GM12878 (cell line): ENCODE measurements around the gene PRDM16. TPM values are rescaled to one million over a fixed set of nuclear protein-coding genes. Genes with fewer than 3 reads are reported as not detected.

Source experiments
- ATAC-seq: fragments of 200-7000 bp; cut with Tn5 transposase; 3 replicates; pipeline ENCODE4 v1.9.1; 2020; ENCODE audit warnings: mild to moderate bottlenecking, moderate library complexity
- BruUV-seq: library from RNA; stranded (reverse); fragments of 400-500 nt; replicated peaks from 2 replicates; lab custom pipeline; 2021; lab: Mats Ljungman, UMichigan
- CTCF ChIA-PET: fragments of 300-600 bp; sonication (Branson Sonifier 250); formaldehyde crosslinking; extraction: SDS; loops from one replicate; lab custom pipeline; 2021; ENCODE audit warnings: inconsistent platforms; lab: Yijun Ruan, JAX
- POLR2A ChIA-PET: fragments of 350-600 bp; formaldehyde crosslinking; extraction: SDS; loops from one replicate; lab custom pipeline; 2021; ENCODE audit warnings: inconsistent platforms; lab: Charles Lee
- RAD21 ChIA-PET: fragments of 300-600 bp; sonication (Branson Sonifier 250); formaldehyde crosslinking; loops from one replicate; lab custom pipeline; 2023; ENCODE audit warnings: antibody characterized with exemption; ENCODE audit not compliant: unreplicated experiment; lab: Charles Lee
- SMC1A ChIA-PET: fragments of 300-600 bp; sonication (Branson Sonifier 250); formaldehyde crosslinking; loops from one replicate; lab custom pipeline; 2023; ENCODE audit not compliant: unreplicated experiment, uncharacterized antibody; lab: Charles Lee
- DNase-seq: peaks from one replicate; pipeline ENCODE4 v3.0.0-alpha.2; 2011; ENCODE audit warnings: low read depth, low spot score
- FAIRE-seq: peaks from 3 replicates; lab custom pipeline; 2011; peaks lifted over from hg19 to GRCh38; lab: Jason Lieb, UNC
- H2AFZ ChIP-seq: 2 replicates; pipeline ENCODE4 v1.6.0; 2011; ENCODE audit warnings: low read depth, low read length, control low read depth; ENCODE audit not compliant: control insufficient read depth
- H3K27ac ChIP-seq: 2 replicates; pipeline ENCODE4 v1.5.1; 2011; ENCODE audit warnings: control low read depth; ENCODE audit not compliant: control insufficient read depth, insufficient read depth
- H3K27me3 ChIP-seq, 2 experiments: replicated peaks in 1 of 2; 2 replicates each; pipeline versions ENCODE4 v1.6.0 to v1.6.1; 2011; ENCODE audit warnings: low read length in 1 of 2; ENCODE audit not compliant: control insufficient read depth in 2 of 2, insufficient read depth in 2 of 2
- H3K36me3 ChIP-seq, 2 experiments: 2 replicates each; pipeline ENCODE4 v1.5.1; 2011; ENCODE audit warnings: low read length in 1 of 2; ENCODE audit not compliant: control insufficient read depth in 2 of 2, insufficient read depth in 2 of 2
- H3K4me1 ChIP-seq: 2 replicates; pipeline ENCODE4 v1.6.1; 2011; ENCODE audit warnings: mild to moderate bottlenecking, low read length, moderate library complexity, mixed read lengths; ENCODE audit not compliant: control insufficient read depth, insufficient read depth
- H3K4me2 ChIP-seq: 2 replicates; pipeline ENCODE4 v1.6.0; 2011; ENCODE audit warnings: control low read depth; ENCODE audit not compliant: control insufficient read depth, insufficient read depth
- H3K4me3 ChIP-seq: fragments of 200-600 bp; sonication (generic); 2 replicates; pipeline ENCODE4 v1.5.1; 2016
- H3K79me2 ChIP-seq: 2 replicates; pipeline ENCODE4 v1.6.0; 2011; ENCODE audit warnings: low read length; ENCODE audit not compliant: control insufficient read depth, insufficient read depth
- H3K9ac ChIP-seq: 2 replicates; pipeline ENCODE4 v1.8.0; 2011; ENCODE audit warnings: low read length, control low read depth, mixed read lengths; ENCODE audit not compliant: control insufficient read depth, insufficient read depth
- H3K9me3 ChIP-seq: replicated peaks from 3 replicates; pipeline ENCODE4 v1.5.1; 2011; ENCODE audit warnings: mild to moderate bottlenecking, low read length; ENCODE audit not compliant: control insufficient read depth, insufficient read depth
- H4K20me1 ChIP-seq: 2 replicates; pipeline ENCODE4 v1.6.0; 2011; ENCODE audit not compliant: control insufficient read depth, insufficient read depth
- CBX5 ChIP-seq: sonication (generic); IDR thresholded peaks from 2 replicates; pipeline ENCODE4 v1.6.1; 2016; ENCODE audit warnings: low read depth, moderate library complexity, mild to moderate bottlenecking, inconsistent platforms
- CHD1 ChIP-seq: IDR thresholded peaks from 2 replicates; pipeline ENCODE4 v1.6.1; 2012; ENCODE audit warnings: low read depth, low read length, improper control_type of control experiment
- CHD4 ChIP-seq: fragments of 200-600 bp; sonication (generic); IDR thresholded peaks from 2 replicates; pipeline ENCODE4 v1.6.1; 2016; ENCODE audit warnings: mild to moderate bottlenecking
- E4F1 ChIP-seq: fragments of 450-650 bp; IDR thresholded peaks from 2 replicates; pipeline ENCODE4 v1.6.1; 2018; ENCODE audit warnings: borderline replicate concordance, mild to moderate bottlenecking; ENCODE audit not compliant: partially characterized antibody
- EED ChIP-seq: sonication (generic); IDR thresholded peaks from 2 replicates; pipeline ENCODE4 v1.6.1; 2016; ENCODE audit warnings: antibody characterized with exemption, low read depth
- FOXK2 ChIP-seq: fragments of 450-650 bp; IDR thresholded peaks from 2 replicates; pipeline ENCODE4 v1.6.1; 2017; ENCODE audit warnings: mild to moderate bottlenecking, moderate library complexity
- GATAD2B ChIP-seq: fragments of 450-650 bp; conservative IDR thresholded peaks from 2 replicates; pipeline ENCODE4 v1.6.1; 2017; ENCODE audit warnings: low read depth, mild to moderate bottlenecking, moderate library complexity
- JUND ChIP-seq: IDR thresholded peaks from 2 replicates; pipeline ENCODE4 v1.6.1; 2012; ENCODE audit warnings: low read depth, mild to moderate bottlenecking, low read length, improper control_type of control experiment, moderate library complexity
- LARP7 ChIP-seq: fragments of 450-650 bp; IDR thresholded peaks from 2 replicates; pipeline ENCODE4 v1.6.1; 2017; ENCODE audit warnings: mild to moderate bottlenecking
- MTA3 ChIP-seq: IDR thresholded peaks from 2 replicates; pipeline ENCODE4 v1.6.1; 2012; ENCODE audit warnings: low read length, inconsistent platforms, borderline replicate concordance
- PAX8 ChIP-seq: fragments of 450-650 bp; IDR thresholded peaks from 2 replicates; pipeline ENCODE4 v1.6.1; 2017; ENCODE audit warnings: mild to moderate bottlenecking, moderate library complexity
- RAD51 ChIP-seq: fragments of 450-650 bp; IDR thresholded peaks from 2 replicates; pipeline ENCODE4 v1.6.1; 2016; ENCODE audit warnings: moderate library complexity, mild to moderate bottlenecking, inconsistent platforms
- SIN3A ChIP-seq: IDR thresholded peaks from 2 replicates; pipeline ENCODE4 v1.6.1; 2012; ENCODE audit warnings: low read depth, low read length, improper control_type of control experiment
- SMARCA5 ChIP-seq: fragments of 450-650 bp; IDR thresholded peaks from 2 replicates; pipeline ENCODE4 v1.6.1; 2017; ENCODE audit warnings: mild to moderate bottlenecking
- SP1 ChIP-seq: IDR thresholded peaks from one replicate; pipeline ENCODE4 v1.6.1; 2011; ENCODE audit warnings: low read depth, low read length
- SPI1 ChIP-seq: IDR thresholded peaks from 2 replicates; pipeline ENCODE4 v1.6.1; 2011; ENCODE audit warnings: low read depth, mild to moderate bottlenecking, low read length, moderate library complexity, borderline replicate concordance; ENCODE audit not compliant: insufficient read depth
- USF2 ChIP-seq: IDR thresholded peaks from 2 replicates; pipeline ENCODE4 v1.6.1; 2011; ENCODE audit warnings: low read depth, low read length, improper control_type of control experiment, borderline replicate concordance
- ZBED1 ChIP-seq: IDR thresholded peaks from 2 replicates; pipeline ENCODE4 v1.6.1; 2016; ENCODE audit warnings: borderline replicate concordance
- ZSCAN29 ChIP-seq: fragments of 450-650 bp; IDR thresholded peaks from 2 replicates; pipeline ENCODE4 v1.6.1; 2017; ENCODE audit warnings: mild to moderate bottlenecking, moderate library complexity
- WGBS: methylation state at CpG from one replicate; pipeline ENCODE4 v1.1.6; 2016; ENCODE audit warnings: low lambda C conversion rate; ENCODE audit not compliant: insufficient replicate concordance, insufficient coverage; ENCODE audit errors: missing lambda C conversion rate; 5-methylcytosine and 5-hydroxymethylcytosine counted together
- in situ Hi-C: fragments of 300-500 bp; cut with MboI; formaldehyde crosslinking; loops from 9 replicates; pipeline ENCODE4 v1.14.3; 2018; ENCODE audit warnings: mixed read lengths
- intact Hi-C: fragments of 100-400 bp; cut with micrococcal nuclease; formaldehyde crosslinking; loops from one replicate; pipeline ENCODE4 v1.14.2; 2022; ENCODE audit not compliant: unreplicated experiment
- polyA plus RNA-seq, 11 experiments: library from polyadenylated mRNA; depleted of rRNA in 4 of 11; unstranded in 6 of 11; stranded (reverse) in 5 of 11; fragments of >200 nt; fragmentation: Nextera tagmentation in 4 of 11; fragmentation: Illumina TruSeq in 1 of 11; extraction: Ambion mirVana in 4 of 11; extraction: Trizol in 1 of 11; gene quantifications; 1 replicate in 1 of 11; 2 replicates in 10 of 11; pipeline versions ENCODE4 v1.2.1 to v1.2.3, GENCODE V29; 2011 to 2016; ENCODE audit warnings: inconsistent platforms in 2 of 11, missing spikeins in 2 of 11, low read depth in 1 of 11
- total RNA-seq, 4 experiments: library from RNA; depleted of rRNA in 3 of 4; stranded (reverse); fragments of >200 nt in 3 of 4; fragmentation: Illumina TruSeq in 1 of 4; extraction: Trizol in 1 of 4; gene quantifications; 2 replicates each; pipeline versions ENCODE4 v1.2.1 to v1.2.3, GENCODE V29; 2013 to 2021
- TF ChIP-seq, protein P1 (sequence below): fragments of 450-650 bp; formaldehyde crosslinking; IDR thresholded peaks from 2 replicates; pipeline ENCODE4 v1.4.0; 2022; ENCODE audit warnings: mild to moderate bottlenecking, moderate library complexity

The PRDM16 gene
- total and polyA plus RNA-seq, 10 of the 15 experiments (the other 5 are each of a cell fraction or from before 2014, with no cell fraction given) = 0.03 TPM; not detected in 9

DNA sequence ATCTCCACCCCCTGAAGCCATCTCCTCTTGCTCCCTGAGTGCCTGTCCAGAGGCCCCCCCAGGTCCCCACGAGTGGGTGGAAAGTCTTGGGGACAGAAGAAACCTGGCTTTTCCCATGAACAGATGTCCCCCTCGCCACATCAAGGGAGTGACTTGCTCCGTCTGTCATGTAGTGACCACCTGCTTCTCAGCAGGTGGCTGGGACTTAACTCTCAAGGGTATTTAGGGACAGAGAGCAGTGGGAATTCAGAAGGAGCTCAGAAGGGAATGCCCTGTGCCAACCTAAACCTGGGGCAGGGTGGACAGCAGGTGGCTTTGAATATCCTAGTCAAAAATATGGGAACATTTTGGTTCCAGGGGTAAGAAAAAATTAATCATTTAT lies 139.8 kb downstream of the PRDM16 start (continued):
- no peak for TF ChIP-seq E4F1

- ChIA-PET POLR2A (no interaction called here), SMC1A (no interaction called here)
Observed at GRCh38 chr1:3209201-3209600, 140.2 kb downstream of the PRDM16 start.

More at GRCh38 chr1:3209201-3209600, 140.2 kb downstream of the PRDM16 start:
- ChIA-PET CTCF (no interaction called here), RAD21 (no interaction called here)
- H3K4me2 ChIP-seq = no peak overlapping the region
- FAIRE-seq (no peak), DNase-seq (no peak), ATAC-seq (no peak)
- H3K4me1 ChIP-seq = no peaks in the 10 kb centered on the region
- H3K27me3 ChIP-seq = no peaks in the 10 kb centered on the region
- no TSS peak for BruUV-seq
- no peak overlapping the region for H3K9ac ChIP-seq
- no peaks in the 10 kb centered on the region for H4K20me1 ChIP-seq
- WGBS = 33% methylated on average over 19 of the region's 19 CpGs
- intact Hi-C loops (no loop called here), in situ Hi-C loops (no loop called here)
- no peak overlapping the region for H2AFZ ChIP-seq
- no peaks in the 10 kb centered on the region for H3K36me3 ChIP-seq
- H3K4me3 ChIP-seq = no peak overlapping the region
- no peaks in the 10 kb centered on the region for H3K9me3 ChIP-seq
- no peak overlapping the region for H3K27ac ChIP-seq
- TF ChIP-seq CBX5 (no peak), ZBED1 (no peak), GATAD2B (no peak), SIN3A (no peak), LARP7 (no peak), SP1 (no peak), PAX8 (no peak), SPI1 (no peak), USF2 (no peak), ZSCAN29 (no peak), SMARCA5 (no peak), CHD4 (no peak), EED (no peak), RAD51 (no peak), JUND (no peak), MTA3 (no peak), CHD1 (no peak), FOXK2 (no peak)
- TF ChIP-seq, protein P1, sequence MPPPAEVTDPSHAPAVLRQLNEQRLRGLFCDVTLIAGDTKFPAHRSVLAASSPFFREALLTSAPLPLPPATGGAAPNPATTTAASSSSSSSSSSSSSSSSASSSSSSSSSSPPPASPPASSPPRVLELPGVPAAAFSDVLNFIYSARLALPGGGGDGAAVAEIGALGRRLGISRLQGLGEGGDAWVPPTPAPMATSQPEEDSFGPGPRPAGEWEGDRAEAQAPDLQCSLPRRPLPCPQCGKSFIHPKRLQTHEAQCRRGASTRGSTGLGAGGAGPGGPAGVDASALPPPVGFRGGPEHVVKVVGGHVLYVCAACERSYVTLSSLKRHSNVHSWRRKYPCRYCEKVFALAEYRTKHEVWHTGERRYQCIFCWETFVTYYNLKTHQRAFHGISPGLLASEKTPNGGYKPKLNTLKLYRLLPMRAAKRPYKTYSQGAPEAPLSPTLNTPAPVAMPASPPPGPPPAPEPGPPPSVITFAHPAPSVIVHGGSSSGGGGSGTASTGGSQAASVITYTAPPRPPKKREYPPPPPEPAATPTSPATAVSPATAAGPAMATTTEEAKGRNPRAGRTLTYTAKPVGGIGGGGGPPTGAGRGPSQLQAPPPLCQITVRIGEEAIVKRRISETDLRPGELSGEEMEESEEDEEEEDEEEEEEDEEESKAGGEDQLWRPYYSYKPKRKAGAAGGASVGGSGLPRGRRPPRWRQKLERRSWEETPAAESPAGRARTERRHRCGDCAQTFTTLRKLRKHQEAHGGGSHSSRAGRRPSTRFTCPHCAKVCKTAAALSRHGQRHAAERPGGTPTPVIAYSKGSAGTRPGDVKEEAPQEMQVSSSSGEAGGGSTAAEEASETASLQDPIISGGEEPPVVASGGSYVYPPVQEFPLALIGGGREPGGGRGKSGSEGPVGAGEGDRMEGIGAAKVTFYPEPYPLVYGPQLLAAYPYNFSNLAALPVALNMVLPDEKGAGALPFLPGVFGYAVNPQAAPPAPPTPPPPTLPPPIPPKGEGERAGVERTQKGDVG = no peak
- no peaks in the 10 kb centered on the region for H3K79me2 ChIP-seq
